Smooth muscle cell (in vitro differentiated cells): ENCODE results near the gene SPAG16. TPM values are rescaled to one million over a fixed set of nuclear protein-coding genes. Genes with fewer than 3 reads are reported as not detected.

Experiments
- DNase-seq: peaks from one replicate; lab custom pipeline; 2025; ENCODE audit not compliant: unreplicated experiment; lab: John Stamatoyannopoulos, UW
- H2AFZ ChIP-seq: fragments of 200-600 bp; sonication (generic); 2 replicates; pipeline ENCODE4 v1.6.0; 2016; ENCODE audit warnings: antibody characterized with exemption, low read depth, mild to moderate bottlenecking
- H3F3A ChIP-seq: fragments of 200-600 bp; sonication (generic); 2 replicates; pipeline ENCODE4 v1.6.0; 2017; ENCODE audit warnings: antibody characterized with exemption, low read depth
- H3K27ac ChIP-seq: fragments of 200-600 bp; sonication (generic); 2 replicates; pipeline ENCODE4 v1.5.1; 2016; ENCODE audit warnings: low read depth, mild to moderate bottlenecking
- H3K27me3 ChIP-seq: fragments of 200-600 bp; sonication (generic); 2 replicates; pipeline ENCODE4 v1.6.1; 2016; ENCODE audit warnings: low read depth, mild to moderate bottlenecking
- H3K36me3 ChIP-seq: fragments of 200-600 bp; sonication (generic); 2 replicates; pipeline ENCODE4 v1.5.1; 2016; ENCODE audit warnings: low read depth
- H3K4me1 ChIP-seq: fragments of 200-600 bp; sonication (generic); 2 replicates; pipeline ENCODE4 v1.5.1; 2016; ENCODE audit warnings: low read depth
- H3K4me2 ChIP-seq: fragments of 200-600 bp; sonication (generic); 2 replicates; pipeline ENCODE4 v1.6.0; 2016; ENCODE audit warnings: mild to moderate bottlenecking
- H3K4me3 ChIP-seq: fragments of 200-600 bp; sonication (generic); 2 replicates; pipeline ENCODE4 v1.5.1; 2016; ENCODE audit warnings: mild to moderate bottlenecking
- H3K79me2 ChIP-seq: fragments of 200-600 bp; sonication (generic); 2 replicates; pipeline ENCODE4 v1.6.0; 2016; ENCODE audit warnings: low read depth, mild to moderate bottlenecking
- H3K9ac ChIP-seq: fragments of 200-600 bp; sonication (generic); 2 replicates; pipeline ENCODE4 v1.6.0; 2016; ENCODE audit warnings: low read depth
- H3K9me3 ChIP-seq: fragments of 200-600 bp; sonication (generic); replicated peaks from 2 replicates; pipeline ENCODE4 v1.5.1; 2016; ENCODE audit warnings: low read depth
- H4K20me1 ChIP-seq: fragments of 200-600 bp; sonication (generic); 2 replicates; pipeline ENCODE4 v1.6.0; 2016; ENCODE audit warnings: low read depth
- CTCF ChIP-seq: fragments of 200-600 bp; sonication (generic); IDR thresholded peaks from 2 replicates; pipeline ENCODE4 v1.5.1; 2017; ENCODE audit warnings: borderline replicate concordance, mild to moderate bottlenecking, antibody characterized with exemption; ENCODE audit not compliant: insufficient read depth, poor library complexity, severe bottlenecking
- WGBS: methylation state at CpG from one replicate; pipeline ENCODE4 v1.1.7; 2016; ENCODE audit warnings: low lambda C conversion rate; 5-methylcytosine and 5-hydroxymethylcytosine counted together
- polyA plus RNA-seq: library from polyadenylated mRNA; unstranded; fragments of >200 nt; fragmentation: Nextera tagmentation; extraction: Ambion mirVana; gene quantifications from 2 replicates; pipeline ENCODE4 v1.2.1, GENCODE V29; 2016
- total RNA-seq: library from RNA; depleted of rRNA; stranded (reverse); fragments of >200 nt; gene quantifications from 2 replicates; pipeline ENCODE4 v1.2.3, GENCODE V29; 2014

The SPAG16 gene
- total and polyA plus RNA-seq, 2 experiments from 2014 or later, result 32.1 to 40.6 TPM

- H3K9me3 ChIP-seq, result no peaks in the 10 kb centered on the region
- H3K4me3 ChIP-seq, result no peak overlapping the region
- no peaks in the 10 kb centered on the region for H3K27me3 ChIP-seq
- H2AFZ ChIP-seq, result no peak overlapping the region
- H3K9ac ChIP-seq, result no peak overlapping the region
- no peak for DNase-seq
- WGBS, result 78% methylated on average over 6 of the region's 6 CpGs
- no peak for TF ChIP-seq CTCF
- no peak overlapping the region for H3K4me2 ChIP-seq
- no peak overlapping the region for H3K27ac ChIP-seq
- no peaks in the 10 kb centered on the region for H4K20me1 ChIP-seq
- no peaks in the 10 kb centered on the region for H3F3A ChIP-seq
- H3K36me3 ChIP-seq, result no peaks in the 10 kb centered on the region
- H3K79me2 ChIP-seq, result no peaks in the 10 kb centered on the region
- H3K4me1 ChIP-seq, result no peaks in the 10 kb centered on the region
Measured at GRCh38 chr2:213261715-213262114, 22.5 kb upstream of the SPAG16 start.

GRCh38 chr2:213265679-213266078 is 18.6 kb upstream of the SPAG16 start:
- Histone ChIP-seq H3K79me2 (no peaks in the 10 kb centered on the region), H3K27ac (no peak overlapping the region), H3K36me3 (no peaks in the 10 kb centered on the region), H3K27me3 (no peaks in the 10 kb centered on the region), H2AFZ (no peak overlapping the region), H3K9me3 (no peaks in the 10 kb centered on the region), H3K4me1 (no peaks in the 10 kb centered on the region), H3F3A (no peaks in the 10 kb centered on the region), H4K20me1 (no peaks in the 10 kb centered on the region), H3K4me3 (no peak overlapping the region), H3K4me2 (no peak overlapping the region), H3K9ac (no peak overlapping the region)
- no peak for DNase-seq
- no peak for TF ChIP-seq CTCF
- 78% methylated on average over 3 of the region's 3 CpGs for WGBS

GRCh38 chr2:213266421-213266820 is 17.8 kb upstream of the SPAG16 start:
- Histone ChIP-seq H3K4me1 (no peaks in the 10 kb centered on the region), H3K27me3 (no peaks in the 10 kb centered on the region), H3K4me3 (no peak overlapping the region), H3K36me3 (no peaks in the 10 kb centered on the region), H3K79me2 (no peaks in the 10 kb centered on the region), H3F3A (no peaks in the 10 kb centered on the region), H4K20me1 (no peaks in the 10 kb centered on the region), H3K9ac (no peak overlapping the region), H2AFZ (no peak overlapping the region), H3K9me3 (no peaks in the 10 kb centered on the region), H3K27ac (no peak overlapping the region), H3K4me2 (no peak overlapping the region)
- DNase-seq, result no peak
- WGBS, result 88% methylated on average over 2 of the region's 2 CpGs
- no peak for TF ChIP-seq CTCF

GRCh38 chr2:213271947-213272346 is 12.3 kb upstream of the SPAG16 start:
- Histone ChIP-seq H3K9ac (no peak overlapping the region), H4K20me1 (no peaks in the 10 kb centered on the region), H2AFZ (no peak overlapping the region), H3K4me1 (no peaks in the 10 kb centered on the region), H3F3A (no peaks in the 10 kb centered on the region), H3K4me3 (no peak overlapping the region), H3K9me3 (peaks cover 3% of the 10 kb centered on the region), H3K4me2 (no peak overlapping the region), H3K27me3 (no peaks in the 10 kb centered on the region), H3K79me2 (no peaks in the 10 kb centered on the region), H3K36me3 (no peaks in the 10 kb centered on the region), H3K27ac (no peak overlapping the region)
- no peak for DNase-seq
- no peak for TF ChIP-seq CTCF
- 91% methylated on average over 1 of the region's 1 CpG for WGBS
